CD4-positive, CD25-positive, alpha-beta regulatory T cell (primary cell): ENCODE results near the gene MYL7. TPM values are rescaled to one million over a fixed set of nuclear protein-coding genes. Genes with fewer than 3 reads are reported as not detected.

Experiments used
- ATAC-seq, 2 donors: fragments of 150-1000 bp; cut with Tn5 transposase; one replicate each; pipeline ENCODE4 v1.10.0; 2021; ENCODE audit warnings: low read depth in 2 of 2, moderate number of reproducible peaks in 2 of 2, moderate library complexity in 1 of 2
- DNase-seq, 3 donors: peaks; one replicate each; pipeline versions ENCODE4 v3.0.0 to v3.0.0-alpha.2; 2012 to 2022; ENCODE audit warnings: mixed read lengths in 1 of 3
- H3K27ac ChIP-seq: one replicate; pipeline ENCODE4 v1.7.0; 2013; ENCODE audit warnings: mild to moderate bottlenecking, low read length; ENCODE audit not compliant: insufficient read depth, poor library complexity, severe bottlenecking
- H3K27me3 ChIP-seq: one replicate; pipeline ENCODE4 v1.7.0; 2013; ENCODE audit warnings: low read length; ENCODE audit not compliant: control insufficient read depth, insufficient read depth
- H3K36me3 ChIP-seq: one replicate; pipeline ENCODE4 v1.7.0; 2013; ENCODE audit warnings: mild to moderate bottlenecking, low read length, moderate library complexity; ENCODE audit not compliant: control insufficient read depth, insufficient read depth
- H3K4me1 ChIP-seq: 2 replicates; pipeline ENCODE4 v1.7.0; 2013; ENCODE audit warnings: mild to moderate bottlenecking, low read length; ENCODE audit not compliant: insufficient read depth, control insufficient read depth, poor library complexity, severe bottlenecking
- H3K4me3 ChIP-seq: one replicate; pipeline ENCODE4 v1.7.0; 2013; ENCODE audit warnings: low read depth, mild to moderate bottlenecking, low read length, moderate library complexity
- H3K9me3 ChIP-seq, 2 experiments: 1 replicate in 1 of 2; 2 replicates in 1 of 2; pipeline ENCODE4 v1.7.0; 2013; ENCODE audit warnings: low read length in 2 of 2, mild to moderate bottlenecking in 1 of 2, moderate library complexity in 1 of 2; ENCODE audit not compliant: control insufficient read depth in 2 of 2
- H3K27ac Mint-ChIP-seq, 3 donors: one replicate each; pipeline ENCODE4 v1.8.0; 2020 to 2022; ENCODE audit warnings: mild to moderate bottlenecking in 3 of 3, mixed read lengths in 3 of 3, moderate library complexity in 2 of 3
- H3K27me3 Mint-ChIP-seq: one replicate; pipeline ENCODE4 v1.8.0; 2022; ENCODE audit warnings: mild to moderate bottlenecking, mixed read lengths
- H3K36me3 Mint-ChIP-seq: one replicate; pipeline ENCODE4 v1.8.0; 2020; ENCODE audit warnings: mixed read lengths
- H3K4me1 Mint-ChIP-seq, 4 donors: one replicate each; pipeline ENCODE4 v1.8.0; 2020 to 2022; ENCODE audit warnings: mixed read lengths in 4 of 4, mild to moderate bottlenecking in 1 of 4
- H3K4me3 Mint-ChIP-seq, 4 donors: one replicate each; pipeline ENCODE4 v1.8.0; 2020 to 2022; ENCODE audit warnings: mild to moderate bottlenecking in 4 of 4, mixed read lengths in 4 of 4, moderate library complexity in 3 of 4
- H3K9me3 Mint-ChIP-seq, 7 donors: one replicate each; pipeline ENCODE4 v1.8.0; 2020 to 2022; ENCODE audit warnings: mixed read lengths in 7 of 7, mild to moderate bottlenecking in 3 of 7, moderate library complexity in 2 of 7
- polyA plus RNA-seq, 4 donors: library from polyadenylated mRNA; unstranded; fragments of 300-500 nt; fragmentation: Illumina TruSeq; gene quantifications; one replicate each; pipeline ENCODE4 v1.2.3, GENCODE V29; 2021
- total RNA-seq: library from RNA; stranded (reverse); gene quantifications from one replicate; pipeline ENCODE4 v1.2.3, GENCODE V29; 2022

Gene MYL7
- total and polyA plus RNA-seq, 5 donors from 2014 or later: not detected

GRCh38 chr7:44142028-44142427, 896 bp upstream of the MYL7 start:
- no peaks in the 10 kb centered on the region for H3K27me3 ChIP-seq
- Mint-ChIP-seq H3K4me1 (peaks cover 0 to 14% (median 0%) of the 10 kb centered on the region in 4 donors), H3K27me3 (peaks cover 11% of the 10 kb centered on the region), H3K4me3 (no peak overlapping the region), H3K27ac (no peak overlapping the region), H3K36me3 (no peaks in the 10 kb centered on the region), H3K9me3 (peaks cover 0 to 2% (median 0%) of the 10 kb centered on the region in 7 donors)
- H3K4me1 ChIP-seq: peaks cover 7% of the 10 kb centered on the region
- H3K36me3 ChIP-seq: no peaks in the 10 kb centered on the region
- no peak overlapping the region for H3K27ac ChIP-seq
- DNase-seq (no peak), ATAC-seq (no peak)
- no peaks in the 10 kb centered on the region for H3K9me3 ChIP-seq
- H3K4me3 ChIP-seq: no peak overlapping the region

- H3K4me1 Mint-ChIP-seq: peaks cover 0 to 4% (median 0%) of the 10 kb centered on the region in 4 donors
- H3K4me3 Mint-ChIP-seq: no peak overlapping the region
- peaks cover 0 to 2% (median 0%) of the 10 kb centered on the region in 7 donors for H3K9me3 Mint-ChIP-seq
Measured at GRCh38 chr7:44140341-44140740, 791 bp downstream of the MYL7 start.

GRCh38 chr7:44139311-44140010, 1.7 kb downstream of the MYL7 start:
- Mint-ChIP-seq H3K4me1 (no peaks in the 10 kb centered on the region), H3K4me3 (no peak overlapping the region), H3K27me3 (peaks cover 14% of the 10 kb centered on the region), H3K27ac (no peak overlapping the region), H3K36me3 (no peaks in the 10 kb centered on the region), H3K9me3 (peaks cover 0 to 2% (median 0%) of the 10 kb centered on the region in 7 donors)
- Histone ChIP-seq H3K4me3 (no peak overlapping the region), H3K27ac (no peak overlapping the region), H3K9me3 (no peaks in the 10 kb centered on the region), H3K4me1 (no peaks in the 10 kb centered on the region), H3K36me3 (no peaks in the 10 kb centered on the region), H3K27me3 (no peaks in the 10 kb centered on the region)
- no peak for DNase-seq
- no peak for ATAC-seq

More at GRCh38 chr7:44140341-44140740, 791 bp downstream of the MYL7 start:
- Histone ChIP-seq H3K4me3 (no peak overlapping the region), H3K9me3 (no peaks in the 10 kb centered on the region), H3K4me1 (no peaks in the 10 kb centered on the region), H3K36me3 (no peaks in the 10 kb centered on the region), H3K27ac (no peak overlapping the region), H3K27me3 (no peaks in the 10 kb centered on the region)
- Mint-ChIP-seq H3K27me3 (peaks cover 14% of the 10 kb centered on the region), H3K27ac (no peak overlapping the region), H3K36me3 (no peaks in the 10 kb centered on the region)
- DNase-seq (no peak), ATAC-seq (no peak)

- no peak overlapping the region for H3K27ac Mint-ChIP-seq
- peaks cover 0 to 2% (median 0%) of the 10 kb centered on the region in 7 donors for H3K9me3 Mint-ChIP-seq
- ATAC-seq: no peak
- Histone ChIP-seq H3K9me3 (no peaks in the 10 kb centered on the region), H3K4me1 (no peaks in the 10 kb centered on the region), H3K27me3 (no peaks in the 10 kb centered on the region), H3K27ac (no peak overlapping the region), H3K36me3 (no peaks in the 10 kb centered on the region), H3K4me3 (no peak overlapping the region)
- no peaks in the 10 kb centered on the region for H3K36me3 Mint-ChIP-seq
- no peak for DNase-seq
- peaks cover 14% of the 10 kb centered on the region for H3K27me3 Mint-ChIP-seq
- H3K4me1 Mint-ChIP-seq: no peaks in the 10 kb centered on the region
- H3K4me3 Mint-ChIP-seq: no peak overlapping the region
Measured at GRCh38 chr7:44138698-44139097, 2.4 kb downstream of the MYL7 start.

GRCh38 chr7:44136731-44137130, 4.4 kb downstream of the MYL7 start:
- no peak overlapping the region for H3K27ac Mint-ChIP-seq
- Histone ChIP-seq H3K27ac (no peak overlapping the region), H3K4me3 (no peak overlapping the region), H3K36me3 (no peaks in the 10 kb centered on the region), H3K27me3 (no peaks in the 10 kb centered on the region), H3K4me1 (no peaks in the 10 kb centered on the region), H3K9me3 (no peaks in the 10 kb centered on the region)
- no peak overlapping the region for H3K4me3 Mint-ChIP-seq
- DNase-seq (no peak), ATAC-seq (no peak)
- H3K36me3 Mint-ChIP-seq: no peaks in the 10 kb centered on the region
- H3K9me3 Mint-ChIP-seq: peaks cover 0 to 2% (median 0%) of the 10 kb centered on the region in 7 donors
- no peaks in the 10 kb centered on the region for H3K4me1 Mint-ChIP-seq
- peaks cover 20% of the 10 kb centered on the region for H3K27me3 Mint-ChIP-seq

GRCh38 chr7:44134943-44135628, 6.0 kb downstream of the MYL7 start:
- Mint-ChIP-seq H3K27ac (no peak overlapping the region), H3K9me3 (peaks cover 0 to 1% (median 0%) of the 10 kb centered on the region in 7 donors), H3K27me3 (peaks cover 20% of the 10 kb centered on the region), H3K4me1 (no peaks in the 10 kb centered on the region), H3K4me3 (peak overlapping the region in 1 of 4 donors; percentile 47), H3K36me3 (no peaks in the 10 kb centered on the region)
- Histone ChIP-seq H3K4me3 (no peak overlapping the region), H3K27ac (no peak overlapping the region), H3K27me3 (no peaks in the 10 kb centered on the region), H3K4me1 (no peaks in the 10 kb centered on the region), H3K36me3 (no peaks in the 10 kb centered on the region), H3K9me3 (no peaks in the 10 kb centered on the region)
- DNase-seq: no peak
- no peak for ATAC-seq

GRCh38 chr7:44133295-44133694, 7.8 kb downstream of the MYL7 start:
- Mint-ChIP-seq H3K4me1 (no peaks in the 10 kb centered on the region), H3K4me3 (no peak overlapping the region), H3K27ac (no peak overlapping the region), H3K9me3 (no peaks in the 10 kb centered on the region), H3K36me3 (no peaks in the 10 kb centered on the region), H3K27me3 (peaks cover 14% of the 10 kb centered on the region)
- Histone ChIP-seq H3K4me1 (no peaks in the 10 kb centered on the region), H3K36me3 (no peaks in the 10 kb centered on the region), H3K9me3 (no peaks in the 10 kb centered on the region), H3K27ac (no peak overlapping the region), H3K4me3 (no peak overlapping the region), H3K27me3 (peaks cover under 1% of the 10 kb centered on the region)
- ATAC-seq: no peak
- DNase-seq: no peak
